GM19025 (cell line): ENCODE data around the gene KCNJ6.
"Not testable (repeated sequence)": the region's sequence is repeated elsewhere in the genome, so short reads cannot be mapped to it uniquely, and the experiment has no call there.

ENCODE experiments used
- ATAC-seq: cut with Tn5 transposase; IDR thresholded peaks from one replicate; pipeline ENCODE4 v1.9.1; 2021; ENCODE audit warnings: mild to moderate bottlenecking, low read depth, moderate library complexity; ENCODE audit not compliant: unreplicated experiment

Gene KCNJ6

DNA sequence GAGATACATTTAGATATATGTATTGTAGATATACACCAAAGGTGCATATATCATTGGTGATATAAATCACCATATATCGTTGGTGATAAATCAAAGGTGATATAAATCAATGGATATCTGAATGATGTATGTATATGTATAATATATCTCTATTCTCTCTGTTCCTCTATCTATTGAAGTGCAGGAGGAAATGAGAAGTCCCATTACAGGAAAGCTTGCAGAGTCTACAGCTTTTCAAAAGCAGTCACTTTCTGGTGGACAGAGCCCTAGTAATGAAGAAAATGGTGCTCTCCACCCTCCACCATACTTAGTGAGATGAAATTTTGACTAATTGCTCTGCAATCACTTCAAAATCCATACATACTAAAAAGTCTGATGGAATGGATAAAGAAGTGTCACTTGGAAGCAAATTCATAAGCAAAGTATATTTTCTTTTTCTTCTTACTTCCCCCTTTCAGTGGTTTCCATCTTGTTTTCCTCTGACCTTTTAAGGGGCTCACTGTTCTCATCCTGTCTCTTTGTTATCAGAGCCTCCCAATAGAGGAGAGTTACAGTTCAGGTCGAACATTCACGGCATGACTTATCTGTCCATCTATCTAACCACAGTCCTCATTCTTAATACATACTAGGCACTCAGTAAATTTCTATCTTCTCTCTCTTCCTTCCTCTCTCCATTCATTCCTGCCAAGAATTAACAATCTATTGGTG lies 227.2 kb downstream of the KCNJ6 start:
- no peak for ATAC-seq

DNA sequence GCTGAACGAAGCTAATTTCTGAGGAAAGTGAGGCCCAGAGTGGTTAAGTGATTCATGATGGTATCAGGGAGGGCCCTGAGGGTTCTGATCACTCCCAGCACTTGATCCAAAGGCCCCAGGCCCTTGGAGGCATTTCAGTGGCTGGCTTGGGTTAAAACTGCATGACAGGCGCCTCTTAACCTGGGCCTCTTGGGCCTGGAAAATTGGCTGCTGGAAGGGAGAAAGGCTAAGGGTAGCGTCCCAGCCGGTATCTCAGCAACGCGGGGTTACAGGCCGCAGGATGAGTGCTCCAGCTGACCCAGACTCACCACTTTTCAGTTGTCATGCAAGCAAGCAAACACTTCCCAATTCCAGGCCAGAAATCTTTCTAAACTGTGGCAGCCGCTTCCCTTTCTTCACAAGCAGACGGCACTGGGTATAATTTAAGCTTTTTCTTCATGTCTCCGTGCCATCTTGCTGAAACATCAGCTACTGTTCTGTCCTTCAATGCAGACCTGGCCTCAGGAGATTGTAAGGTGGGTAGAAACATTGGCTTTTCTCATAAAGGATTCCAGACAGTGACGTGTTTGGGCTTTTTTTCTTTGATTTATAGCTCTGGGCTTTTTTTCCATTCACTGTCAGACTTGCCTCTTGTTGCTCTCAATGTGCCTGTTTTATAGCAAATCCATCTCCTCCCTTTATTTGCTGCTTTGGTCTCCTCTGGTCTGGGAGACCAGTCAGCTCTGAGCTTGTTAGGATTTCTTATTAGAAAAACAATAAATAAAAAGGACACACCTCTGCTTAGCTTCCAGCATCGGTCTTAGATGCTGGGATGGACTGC lies 229.1 kb downstream of the KCNJ6 start:
- ATAC-seq, result no peak

DNA sequence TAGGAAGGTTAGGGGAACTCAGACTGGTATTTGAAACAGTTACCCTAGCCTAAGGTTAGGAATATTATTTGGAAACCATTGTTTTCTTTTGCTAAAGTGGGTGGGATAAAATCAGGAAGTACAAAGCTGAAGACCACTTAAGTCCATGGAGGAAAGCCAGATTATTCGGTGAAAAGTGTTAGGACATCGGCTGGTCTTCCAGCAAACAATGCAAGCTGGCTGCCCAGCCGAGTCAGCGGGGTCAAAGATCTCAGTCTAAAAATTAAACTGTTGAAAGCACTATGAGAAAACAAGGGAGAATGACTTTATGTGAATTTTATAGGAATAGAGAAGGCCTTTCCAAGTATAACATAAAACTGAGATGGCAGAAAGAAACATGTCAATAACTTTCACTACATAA lies 231.7 kb downstream of the KCNJ6 start:
- ATAC-seq, result no peak

DNA sequence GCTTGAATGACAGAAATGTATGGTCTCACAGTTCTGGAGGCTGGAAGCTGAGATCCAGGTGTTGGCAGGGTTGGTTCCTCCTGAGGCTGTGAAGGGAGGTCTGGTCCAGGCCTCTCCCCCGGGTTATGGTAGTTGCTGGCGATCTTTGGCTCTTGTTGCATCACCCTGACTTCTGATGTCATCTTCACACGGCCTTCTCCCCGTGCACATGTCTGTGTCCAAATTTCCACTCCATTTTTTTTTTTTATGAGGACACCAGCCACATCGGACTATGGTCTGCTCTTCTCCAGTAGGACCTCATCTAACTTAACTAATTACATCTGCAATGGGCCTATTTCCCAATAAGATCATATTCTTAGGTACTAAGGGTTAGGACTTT lies 232.2 kb downstream of the KCNJ6 start:
- ATAC-seq, result no peak

DNA sequence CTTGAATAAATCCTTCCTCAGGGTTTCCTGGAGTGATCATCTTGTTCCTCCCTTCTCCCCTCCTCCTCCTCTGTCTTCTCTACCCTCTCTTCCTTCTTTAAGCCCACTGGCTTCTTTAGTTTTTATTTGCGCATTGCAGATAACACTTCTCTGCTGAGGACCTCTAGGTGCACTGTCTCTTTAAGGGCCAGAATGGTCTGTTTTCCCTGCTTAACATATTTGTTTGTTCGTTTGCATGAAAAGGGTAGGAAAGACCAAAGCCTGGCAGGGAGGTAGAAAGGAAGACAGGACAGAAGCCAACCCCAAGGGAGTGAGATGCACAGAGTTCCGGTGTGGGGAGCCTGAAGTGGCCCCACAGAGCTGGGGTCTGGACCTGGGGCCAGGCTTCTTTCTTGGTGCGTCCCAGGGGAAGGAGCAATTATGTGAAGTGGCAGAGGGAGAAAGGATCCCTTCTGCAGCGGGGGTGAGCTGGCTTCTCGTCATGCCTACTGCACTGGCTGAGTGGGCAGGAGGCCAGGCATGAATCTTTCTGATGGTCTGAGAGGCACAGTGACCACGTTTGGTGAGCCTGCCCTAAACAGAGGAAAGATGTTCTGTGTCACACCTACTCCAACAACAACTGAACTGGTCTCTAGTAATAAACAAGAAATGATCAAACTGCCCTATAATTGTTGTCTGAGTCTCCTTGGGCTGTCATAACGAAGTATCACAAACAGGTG lies 232.7 kb downstream of the KCNJ6 start:
- no peak for ATAC-seq

DNA sequence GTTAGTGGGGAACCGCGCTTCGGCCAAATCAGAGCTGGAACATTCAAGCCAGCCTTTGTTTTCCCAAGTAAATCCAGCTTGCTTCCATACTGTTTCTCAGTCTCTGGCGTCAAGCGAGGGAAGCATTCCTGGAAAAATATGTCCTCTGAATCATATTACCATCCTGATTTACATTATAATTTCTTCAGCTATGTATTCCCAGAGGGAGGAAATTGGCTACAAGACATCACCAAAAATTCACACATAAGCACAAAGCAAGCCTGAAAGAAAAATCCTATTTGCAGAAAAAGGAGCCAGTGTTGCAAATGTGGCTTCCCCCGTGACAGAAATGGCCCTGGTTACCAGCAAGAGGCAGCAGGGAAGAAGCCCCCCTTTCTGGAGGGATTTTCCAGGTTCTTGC lies 233.3 kb downstream of the KCNJ6 start:
- ATAC-seq, result no peak

DNA sequence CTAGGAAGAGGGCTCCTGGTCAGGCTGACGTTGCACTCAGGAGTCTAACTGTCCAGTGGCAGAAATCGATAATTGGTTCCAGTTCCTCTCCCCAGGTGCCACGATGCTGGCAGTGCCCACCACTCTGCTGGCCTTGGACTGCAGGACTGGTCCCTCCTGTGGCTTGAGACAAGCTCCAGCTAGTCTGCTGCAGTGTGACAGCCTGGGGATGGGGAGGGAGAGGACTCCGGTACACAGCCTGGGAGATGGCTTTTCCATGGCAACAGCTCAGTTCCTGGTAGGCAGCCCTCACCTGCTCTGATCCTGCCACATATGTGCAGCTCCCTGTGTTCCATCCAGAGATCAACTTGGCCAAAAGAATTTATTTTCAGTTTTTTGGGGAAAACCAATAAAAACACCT lies 239.3 kb downstream of the KCNJ6 start:
- ATAC-seq, result no peak

DNA sequence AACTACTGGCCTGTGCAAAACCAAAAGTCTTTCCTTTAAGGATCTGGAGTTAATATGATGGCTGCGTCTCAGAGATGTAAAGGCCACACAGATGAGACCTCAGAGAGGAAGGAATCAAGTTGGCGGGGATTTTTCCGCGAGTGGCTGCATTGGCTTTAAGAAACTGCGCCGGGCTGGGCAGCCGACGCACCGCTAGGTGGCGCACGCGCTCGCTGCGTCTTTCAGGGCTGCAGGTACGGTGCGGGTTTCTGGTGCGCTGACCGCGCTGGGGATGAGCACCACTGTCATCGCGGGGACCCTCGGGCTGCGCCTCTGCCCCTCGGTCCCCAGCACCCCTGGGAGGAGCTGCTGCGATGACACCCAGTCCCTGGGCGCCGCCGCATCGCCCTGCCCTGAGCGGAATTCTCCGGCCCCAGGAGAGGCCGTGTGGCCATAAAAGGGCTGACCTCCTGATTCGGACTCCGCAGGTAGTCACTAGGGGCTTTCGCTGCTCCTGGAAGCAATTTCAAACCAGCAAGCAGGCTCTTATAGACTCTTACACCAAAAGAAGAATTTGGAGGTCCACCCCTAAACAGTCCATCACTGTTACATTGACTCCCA lies 241.0 kb downstream of the KCNJ6 start:
- no peak for ATAC-seq

DNA sequence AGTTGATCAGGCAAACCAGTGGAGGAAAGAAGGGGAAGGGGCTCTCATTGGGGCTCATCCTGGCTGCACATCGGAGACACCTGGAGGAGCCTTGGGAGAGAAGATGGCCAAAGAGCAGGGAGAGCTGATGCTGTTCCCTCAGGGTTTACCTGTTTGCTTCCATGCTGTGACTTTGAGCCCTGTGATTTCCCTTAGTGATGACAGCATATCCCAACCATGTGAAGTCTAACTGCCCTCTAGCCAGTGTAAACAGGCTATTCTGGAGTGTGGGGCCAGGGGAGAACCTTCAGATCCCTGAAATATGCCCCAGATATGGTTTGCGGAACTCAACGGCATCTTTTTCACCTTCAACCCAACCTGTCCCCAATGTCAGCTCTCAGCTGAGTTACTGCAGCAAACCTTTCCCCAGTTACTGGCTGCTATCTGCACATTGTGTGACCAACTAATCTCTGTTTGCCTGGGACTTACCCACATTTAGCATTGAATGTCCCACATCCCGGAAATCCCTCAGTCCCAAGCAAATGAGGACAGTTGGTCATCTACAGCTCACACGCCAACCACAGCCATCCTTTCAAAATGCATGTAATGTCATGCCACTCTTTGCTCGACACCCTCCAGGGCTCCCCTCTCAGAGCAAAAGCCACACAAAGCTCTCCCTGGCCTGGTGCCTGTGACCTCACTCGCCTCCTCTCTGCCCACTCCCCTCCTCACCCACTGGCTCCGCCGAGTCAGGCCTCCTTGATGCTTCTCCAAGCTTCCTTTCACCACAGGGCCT lies 242.3 kb downstream of the KCNJ6 start:
- ATAC-seq, result no peak

DNA sequence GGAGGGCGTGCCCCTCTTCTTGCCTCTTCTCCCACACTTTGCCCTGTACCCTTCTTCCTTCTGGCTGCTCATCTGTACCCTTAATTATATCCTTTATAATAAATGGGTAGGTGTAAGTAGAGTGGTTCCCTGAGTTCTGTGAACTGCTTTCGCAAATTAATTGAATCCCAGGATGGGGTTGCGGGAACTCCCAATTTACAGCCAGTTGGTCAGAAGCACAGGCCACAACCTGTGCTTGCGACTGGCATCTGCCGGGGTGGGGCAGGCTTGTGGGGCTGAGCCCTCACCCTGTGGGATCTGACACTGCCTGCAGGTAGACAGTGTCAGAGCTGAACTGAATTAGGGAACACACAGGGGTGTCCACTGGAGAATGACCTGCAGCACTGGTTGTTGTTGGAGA lies 244.9 kb downstream of the KCNJ6 start:
- ATAC-seq, result no peak

DNA sequence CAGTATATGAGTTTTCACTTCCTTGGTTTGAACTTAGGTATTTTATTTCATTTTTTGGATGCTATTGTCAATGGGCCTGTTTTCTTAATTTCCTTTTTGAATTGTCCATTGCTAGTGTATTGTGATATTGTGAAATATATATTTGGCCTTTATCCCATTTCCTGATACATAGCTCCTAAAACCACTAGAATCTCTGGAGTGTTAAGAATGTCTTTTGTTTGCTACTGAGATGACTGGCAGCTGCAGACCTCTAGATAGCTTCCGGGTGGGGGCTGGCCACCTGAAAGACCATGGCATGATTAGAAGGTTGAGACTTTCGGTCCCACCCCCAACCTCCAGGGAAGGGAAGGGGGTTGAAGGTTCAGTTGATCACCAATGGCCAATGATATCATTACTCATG lies 245.4 kb downstream of the KCNJ6 start:
- ATAC-seq, result no peak

DNA sequence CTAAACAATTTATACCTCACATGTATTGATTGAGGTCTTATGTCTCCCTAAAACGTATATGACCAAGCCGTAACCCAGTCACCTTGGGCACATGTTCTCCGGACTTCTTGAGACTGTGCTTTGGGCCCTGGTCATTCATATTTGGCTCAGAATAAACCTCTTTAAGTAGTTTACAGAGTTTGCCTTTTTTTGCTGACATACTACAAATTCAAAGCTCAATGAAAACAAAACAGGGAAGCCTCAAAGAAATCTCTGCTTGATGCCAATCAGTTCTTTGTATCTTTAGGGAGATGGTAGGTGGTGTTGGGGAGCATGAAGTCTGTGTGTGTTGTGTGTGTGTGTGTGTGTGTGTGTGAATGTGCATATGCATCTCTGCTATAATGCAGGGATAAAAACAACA lies 247.0 kb downstream of the KCNJ6 start:
- ATAC-seq, result no peak

DNA sequence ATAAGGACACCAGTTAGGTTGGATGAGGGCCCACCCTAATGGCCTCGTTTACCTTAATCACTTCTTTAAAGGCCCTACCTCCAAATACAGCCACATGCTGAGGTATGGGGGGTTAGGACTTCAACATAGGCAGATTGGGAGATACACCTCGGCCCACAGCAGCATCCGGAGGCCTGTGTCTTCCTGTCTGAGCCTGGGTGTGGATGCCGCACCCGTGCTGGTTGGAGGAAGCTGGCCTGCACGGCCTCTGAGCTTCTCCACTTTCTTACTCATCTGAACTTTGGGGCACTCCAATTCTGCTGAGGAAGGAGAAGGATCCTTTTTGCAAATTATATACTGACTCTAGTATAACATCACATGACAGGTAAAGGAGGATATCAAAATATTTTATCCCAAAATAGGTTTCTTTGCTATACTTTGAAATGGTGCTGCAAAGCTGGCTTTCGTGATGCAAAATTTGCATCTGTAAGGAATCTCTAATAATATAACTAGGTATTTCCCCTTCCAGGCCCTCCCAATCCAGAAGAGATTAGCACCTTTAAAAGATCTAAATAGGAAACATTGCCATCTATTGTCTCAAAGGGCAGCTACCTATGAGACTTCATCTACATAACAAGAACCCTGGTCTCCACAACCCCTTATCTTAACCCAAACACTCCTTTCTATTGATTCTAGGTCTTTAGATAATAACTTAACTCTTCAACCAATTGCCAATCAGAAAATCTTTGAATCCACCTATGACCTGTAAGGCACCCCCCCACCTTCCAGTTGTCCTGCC lies 247.6 kb downstream of the KCNJ6 start:
- no peak for ATAC-seq

DNA sequence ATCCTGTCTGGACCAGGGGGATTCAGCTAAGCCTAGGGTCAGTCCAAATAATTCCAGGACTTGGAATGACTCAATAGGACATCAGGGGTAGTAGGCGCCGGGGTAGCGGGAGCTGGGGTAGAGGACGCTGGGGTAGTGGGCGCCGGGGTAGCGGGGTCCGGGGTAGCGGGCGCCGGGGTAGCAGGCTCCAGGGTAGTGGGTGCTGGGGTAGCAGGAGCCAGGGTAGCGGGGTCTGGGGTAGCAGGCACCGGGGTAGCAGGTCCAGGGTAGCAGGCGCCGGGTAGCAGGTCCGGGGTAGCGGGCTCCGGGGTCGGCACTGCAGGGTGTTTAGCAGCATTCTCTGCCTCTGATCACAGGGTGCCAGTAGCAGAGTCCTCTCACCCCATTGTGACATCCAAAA lies 248.9 kb downstream of the KCNJ6 start:
- no peak for ATAC-seq

DNA sequence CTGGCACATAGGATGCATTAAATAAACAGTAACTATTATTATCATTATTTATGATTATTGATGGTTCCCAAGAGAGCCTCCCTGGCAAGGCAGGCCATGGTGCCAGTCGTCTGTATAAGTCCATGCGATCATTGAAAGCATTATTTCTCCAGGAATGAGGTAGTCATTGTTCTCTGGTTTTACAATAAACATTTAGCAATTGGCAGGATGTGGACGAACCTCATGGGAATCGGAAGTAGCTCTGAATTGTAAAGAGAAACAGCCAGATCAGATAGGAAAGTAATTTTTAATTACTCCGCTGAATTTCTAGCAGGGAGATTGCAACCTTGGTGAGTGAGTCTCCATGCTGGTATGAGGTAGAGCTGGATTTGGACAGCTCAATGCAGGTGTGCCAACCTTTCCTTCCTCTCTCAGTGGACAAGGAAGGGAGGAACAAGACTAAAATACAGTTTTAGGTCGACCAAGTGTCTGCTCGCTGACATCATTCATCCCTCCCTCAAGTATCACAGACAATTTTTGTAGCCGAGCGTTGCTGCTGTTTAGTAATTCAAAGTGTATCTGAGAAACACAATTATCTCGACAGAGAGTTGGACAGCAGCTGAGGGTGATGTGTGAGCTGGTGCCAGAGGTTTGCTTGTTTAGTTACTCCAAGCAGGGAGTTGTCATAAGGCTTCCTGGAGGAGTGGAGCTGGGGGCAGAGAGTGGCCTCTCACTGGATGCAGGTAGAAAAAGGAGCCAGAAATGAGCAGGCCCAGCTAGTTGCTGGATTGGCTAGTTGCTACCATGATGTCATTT lies 250.8 kb downstream of the KCNJ6 start:
- no peak for ATAC-seq

DNA sequence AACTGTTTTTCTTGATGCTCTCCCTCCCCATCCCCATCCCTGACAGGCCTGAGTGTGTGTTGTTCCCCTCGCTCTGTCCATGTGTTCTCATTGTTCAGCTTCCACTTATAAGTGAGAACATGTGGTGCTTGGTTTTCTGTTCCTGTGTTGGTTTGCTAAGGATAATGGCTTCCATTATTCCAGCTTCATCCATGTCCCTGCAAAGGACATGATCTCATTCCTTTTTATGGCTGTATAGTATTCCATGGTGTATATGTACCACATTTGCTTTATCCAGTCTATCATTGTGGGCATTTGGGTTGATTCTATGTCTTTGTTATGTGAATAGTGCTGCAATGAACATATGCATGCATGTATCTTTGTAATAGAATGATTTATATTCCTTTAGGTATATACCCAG lies 254.0 kb downstream of the KCNJ6 start:
- not testable (repeated sequence) for ATAC-seq

DNA sequence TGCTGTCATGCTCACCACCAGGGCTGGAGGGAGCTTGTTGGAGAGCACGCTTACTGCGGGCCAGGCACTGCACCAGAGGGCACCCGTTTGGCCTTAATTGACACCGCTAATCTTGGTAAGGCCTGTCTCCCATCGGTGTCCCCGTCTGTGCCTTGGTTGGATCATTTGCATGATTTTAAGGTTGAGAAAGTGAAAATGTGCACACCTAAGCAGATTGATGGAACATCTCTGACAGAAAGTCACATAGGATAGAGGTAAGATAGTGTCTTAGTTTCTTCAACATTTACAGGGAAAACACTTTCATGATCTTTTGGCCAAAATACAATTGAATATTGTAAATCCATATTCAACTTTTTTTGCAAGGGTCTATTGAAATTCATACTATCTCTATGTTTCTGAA lies 255.5 kb downstream of the KCNJ6 start:
- no peak for ATAC-seq

DNA sequence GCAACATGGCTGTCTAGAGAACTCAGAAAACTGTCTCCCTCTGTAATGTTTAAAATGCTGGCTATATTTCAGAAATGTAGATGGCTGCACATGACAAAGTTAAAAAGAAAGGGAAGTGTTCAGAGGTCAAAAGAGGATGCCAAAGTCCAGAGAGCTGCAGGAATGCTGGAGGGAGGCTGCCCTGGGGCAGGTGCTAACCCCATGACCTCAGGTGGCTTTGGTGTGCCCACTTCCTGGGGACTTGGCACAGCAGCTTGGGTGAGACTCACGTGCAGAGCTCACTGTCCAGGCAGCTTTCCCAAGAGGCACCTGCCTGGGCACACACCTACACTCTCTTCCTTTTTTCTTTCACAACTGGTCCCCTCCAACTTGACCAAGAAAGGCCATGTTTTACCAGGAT lies 256.4 kb downstream of the KCNJ6 start:
- no peak for ATAC-seq
